Body of pancreas (tissue), 4 donors: Measurements from ENCODE around the gene PDIA5. TPM values are rescaled to one million over a fixed set of nuclear protein-coding genes. Genes with fewer than 3 reads are reported as not detected.

Experiments
- ATAC-seq: fragments of 150-250 bp; one replicate; pipeline ENCODE4 v1.9.1; 2016
- DNase-seq, 4 donors: peaks; one replicate each; pipeline ENCODE4 v3.0.0-alpha.2; 2019
- H3K27ac ChIP-seq, 4 donors: fragments of 200-600 bp; sonication (generic); 1 replicate in 3 of 4; 2 replicates in 1 of 4; pipeline versions ENCODE4 v1.5.1 to v1.6.1; 2016 to 2019; ENCODE audit warnings: mild to moderate bottlenecking in 1 of 4, mixed read lengths in 1 of 4, moderate library complexity in 1 of 4
- H3K27me3 ChIP-seq, 2 donors: fragments of 200-600 bp; sonication (generic); one replicate each; pipeline ENCODE4 v1.6.0; 2016; ENCODE audit warnings: mild to moderate bottlenecking in 1 of 2
- H3K36me3 ChIP-seq, 2 donors: fragments of 200-600 bp; sonication (generic); replicated peaks in 1 of 2; 2 replicates each; pipeline ENCODE4 v1.5.1; 2016; ENCODE audit warnings: low read depth in 2 of 2; ENCODE audit not compliant: insufficient read depth in 1 of 2
- H3K4me1 ChIP-seq: fragments of 200-600 bp; sonication (generic); one replicate; pipeline ENCODE4 v1.6.0; 2016
- H3K4me3 ChIP-seq, 2 donors: fragments of 200-600 bp; sonication (generic); 1 replicate in 1 of 2; 2 replicates in 1 of 2; pipeline ENCODE4 v1.5.1; 2016 to 2019
- H3K9me3 ChIP-seq, 3 donors: fragments of 200-600 bp; sonication (generic); 1 replicate in 2 of 3; 2 replicates in 1 of 3; pipeline ENCODE4 v1.5.1; 2016
- POLR2A ChIP-seq, 3 donors: fragments of 450-650 bp; IDR thresholded peaks; one replicate each; pipeline ENCODE4 v1.6.1; 2016; ENCODE audit warnings: antibody characterized with exemption in 3 of 3, mild to moderate bottlenecking in 2 of 3
- WGBS, 2 donors: methylation state at CpG; one replicate each; pipeline ENCODE4 v1.1.5; 2017; 5-methylcytosine and 5-hydroxymethylcytosine counted together
- intact Hi-C: fragments of 100-400 bp; cut with DNase I; formaldehyde crosslinking; loops from one replicate; pipeline ENCODE4 v1.15.1; 2023
- total RNA-seq, 2 donors: library from RNA; depleted of rRNA; stranded (reverse); fragments of >200 nt; gene quantifications; one replicate each; pipeline ENCODE4 v1.1.0, GENCODE V29; 2016
- TF ChIP-seq, protein P1 (sequence below), 7 experiments: fragments of 450-650 bp in 4 of 7; fragments of 200-600 bp in 3 of 7; sonication (generic) in 3 of 7; IDR thresholded peaks; one replicate each; pipeline ENCODE4 v1.5.1; 2016 to 2019; ENCODE audit warnings: antibody characterized with exemption in 7 of 7

The PDIA5 gene
- total RNA-seq = 10 to 100 TPM; 28.8 to 73.2 TPM

DNA sequence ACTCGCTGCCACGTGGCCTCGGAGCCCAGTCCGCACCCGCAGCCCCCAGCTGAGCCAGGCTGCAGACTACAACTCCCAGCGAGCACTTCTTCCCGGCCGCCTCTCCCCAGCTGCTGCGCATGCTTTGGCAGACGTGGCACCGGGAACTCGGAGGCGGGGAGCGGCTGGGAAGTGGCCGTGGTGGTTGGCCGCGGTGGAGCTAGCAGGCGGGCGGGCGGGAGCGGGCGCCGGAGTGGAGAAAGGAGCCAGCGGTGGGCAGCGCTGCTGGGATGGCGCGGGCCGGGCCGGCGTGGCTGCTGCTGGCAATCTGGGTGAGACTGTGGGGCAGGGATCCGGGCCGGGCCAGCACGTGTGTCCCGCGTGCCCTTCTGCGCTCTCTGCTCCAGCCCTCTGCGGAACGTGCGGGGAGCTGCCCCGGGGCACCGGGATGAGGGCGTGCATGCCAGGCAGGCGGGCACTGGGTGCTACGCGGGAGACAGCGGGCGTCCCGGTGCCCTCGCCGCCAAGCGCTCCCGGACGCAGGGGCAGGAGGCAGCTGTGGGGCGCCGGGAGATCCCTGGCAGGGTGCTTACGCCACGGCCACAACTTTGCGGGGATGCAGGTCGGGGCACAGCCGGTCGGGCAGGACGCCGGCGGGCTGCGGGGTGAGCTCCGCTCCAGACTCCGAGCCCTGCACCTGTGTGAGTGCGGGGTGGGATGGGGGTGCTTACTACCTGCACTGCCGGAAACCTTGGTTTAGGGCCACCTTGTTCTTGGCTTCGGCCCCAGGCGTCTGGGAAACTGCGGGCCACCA lies at the start of gene PDIA5:
Gene PDIA5, plus strand, starts transcription at position 130 of the 793 bp plus-strand sequence. Its CDS starts 140 bp downstream, at position 270.
- peaks cover 49% of the 10 kb centered on the region for H3K4me1 ChIP-seq
- H3K36me3 ChIP-seq = no peaks in the 10 kb centered on the region
- TF ChIP-seq, protein P1, sequence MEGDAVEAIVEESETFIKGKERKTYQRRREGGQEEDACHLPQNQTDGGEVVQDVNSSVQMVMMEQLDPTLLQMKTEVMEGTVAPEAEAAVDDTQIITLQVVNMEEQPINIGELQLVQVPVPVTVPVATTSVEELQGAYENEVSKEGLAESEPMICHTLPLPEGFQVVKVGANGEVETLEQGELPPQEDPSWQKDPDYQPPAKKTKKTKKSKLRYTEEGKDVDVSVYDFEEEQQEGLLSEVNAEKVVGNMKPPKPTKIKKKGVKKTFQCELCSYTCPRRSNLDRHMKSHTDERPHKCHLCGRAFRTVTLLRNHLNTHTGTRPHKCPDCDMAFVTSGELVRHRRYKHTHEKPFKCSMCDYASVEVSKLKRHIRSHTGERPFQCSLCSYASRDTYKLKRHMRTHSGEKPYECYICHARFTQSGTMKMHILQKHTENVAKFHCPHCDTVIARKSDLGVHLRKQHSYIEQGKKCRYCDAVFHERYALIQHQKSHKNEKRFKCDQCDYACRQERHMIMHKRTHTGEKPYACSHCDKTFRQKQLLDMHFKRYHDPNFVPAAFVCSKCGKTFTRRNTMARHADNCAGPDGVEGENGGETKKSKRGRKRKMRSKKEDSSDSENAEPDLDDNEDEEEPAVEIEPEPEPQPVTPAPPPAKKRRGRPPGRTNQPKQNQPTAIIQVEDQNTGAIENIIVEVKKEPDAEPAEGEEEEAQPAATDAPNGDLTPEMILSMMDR (IDR thresholded peaks at IDR 0.05) = no peak
- TF ChIP-seq POLR2A (IDR thresholded peaks at IDR 0.05) = peak; percentile 84 to 88 (median 85)
- ATAC-seq (peak; percentile 88), DNase-seq (peak; percentile 89 to 93 (median 92))
- H3K4me3 ChIP-seq = peak within 1 kb of the TSS; percentile 85 to 94
- H3K9me3 ChIP-seq = no peaks in the 10 kb centered on the region
- 1% methylated on average over 12 to 50 of the region's 72 CpGs for WGBS, 2 donors
- no peaks in the 10 kb centered on the region for H3K27me3 ChIP-seq
- H3K27ac ChIP-seq = peak within 1 kb of the TSS; percentile 71 to 90 (median 80)
- intact Hi-C loops = no loop called here

DNA sequence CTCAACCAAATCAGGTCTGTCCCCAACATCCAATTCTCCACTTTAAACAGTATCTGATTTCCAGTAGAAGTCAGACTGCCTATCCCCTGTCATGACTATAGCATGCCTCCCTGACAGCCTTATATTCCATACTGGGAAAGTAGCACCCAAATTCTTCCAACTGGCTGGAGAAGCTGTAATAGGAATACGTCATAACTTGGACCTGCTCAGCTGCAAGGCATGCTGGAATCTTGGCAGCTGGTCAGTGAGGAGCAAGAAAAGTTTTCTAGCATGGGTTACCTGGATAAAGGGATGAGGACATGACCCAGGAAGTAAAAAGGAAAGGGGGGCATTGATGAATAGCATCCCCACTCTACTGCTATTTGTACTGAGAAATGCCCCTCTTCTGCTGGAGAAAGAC lies 48.1 kb upstream of the PDIA5 start:
- Histone ChIP-seq H3K9me3 (no peaks in the 10 kb centered on the region), H3K27ac (no peak overlapping the region), H3K4me1 (no peaks in the 10 kb centered on the region), H3K4me3 (no peak overlapping the region), H3K36me3 (no peaks in the 10 kb centered on the region), H3K27me3 (no peaks in the 10 kb centered on the region)
- ATAC-seq = no peak
- DNase-seq = no peak
- TF ChIP-seq POLR2A (IDR thresholded peaks at IDR 0.05) = no peak
- TF ChIP-seq, protein P1 (IDR thresholded peaks at IDR 0.05) = no peak
- WGBS, 2 donors = 46 to 50% methylated on average over 1 of the region's 1 CpG
- intact Hi-C loops = no loop called here

DNA sequence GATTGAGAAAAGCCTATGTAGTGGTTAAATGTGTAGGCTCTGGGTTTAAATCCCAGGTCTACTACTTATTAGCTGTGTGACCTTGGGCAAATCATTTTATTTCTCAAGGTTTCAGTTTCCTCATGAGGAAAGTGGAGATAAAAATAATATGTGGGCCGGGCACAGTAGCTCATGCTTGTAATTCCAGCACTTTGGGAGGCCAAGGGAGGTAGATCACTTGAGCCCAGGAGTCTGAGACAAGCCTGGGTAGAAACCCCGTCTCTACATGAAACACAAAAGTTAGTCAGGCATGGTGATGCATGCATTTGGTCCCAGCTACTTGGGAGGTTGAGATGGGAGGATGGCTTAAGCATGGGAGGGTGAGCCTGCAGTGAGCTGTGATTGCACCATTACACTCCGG lies 47.7 kb upstream of the PDIA5 start:
- ATAC-seq (no peak), DNase-seq (no peak)
- Histone ChIP-seq H3K4me3 (no peak overlapping the region), H3K27ac (no peak overlapping the region), H3K4me1 (no peaks in the 10 kb centered on the region), H3K9me3 (no peaks in the 10 kb centered on the region), H3K27me3 (no peaks in the 10 kb centered on the region), H3K36me3 (no peaks in the 10 kb centered on the region)
- intact Hi-C loops = no loop called here
- 71 to 74% methylated on average over 3 of the region's 3 CpGs for WGBS, 2 donors
- TF ChIP-seq, protein P1 (IDR thresholded peaks at IDR 0.05) = no peak
- TF ChIP-seq POLR2A (IDR thresholded peaks at IDR 0.05) = no peak

DNA sequence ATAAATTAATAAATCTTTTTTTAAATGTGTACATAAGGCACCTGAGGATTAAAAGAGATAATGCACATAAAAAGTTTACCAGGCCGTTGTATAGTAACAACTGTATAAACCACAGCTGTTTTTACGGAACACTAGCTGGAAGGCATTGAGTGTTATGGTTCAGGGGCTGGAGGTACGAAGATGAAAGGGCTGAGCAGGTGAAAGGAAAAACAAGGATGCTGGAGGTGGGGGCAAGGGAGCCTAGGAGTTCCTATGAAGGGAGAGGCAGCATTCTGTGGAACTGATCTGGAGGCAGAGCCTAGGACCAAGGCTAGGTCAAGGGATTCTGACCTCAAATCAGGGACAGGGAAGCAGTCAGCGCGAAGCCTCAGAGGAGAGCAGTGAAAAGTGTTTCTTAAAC lies 47.2 kb upstream of the PDIA5 start:
- Histone ChIP-seq H3K36me3 (no peaks in the 10 kb centered on the region), H3K4me3 (no peak overlapping the region), H3K27ac (no peak overlapping the region), H3K4me1 (no peaks in the 10 kb centered on the region), H3K27me3 (no peaks in the 10 kb centered on the region), H3K9me3 (no peaks in the 10 kb centered on the region)
- no peak for ATAC-seq
- DNase-seq = no peak
- intact Hi-C loops = no loop called here
- no peak for TF ChIP-seq POLR2A (IDR thresholded peaks at IDR 0.05)
- TF ChIP-seq, protein P1 (IDR thresholded peaks at IDR 0.05) = no peak
- 84 to 86% methylated on average over 5 of the region's 5 CpGs for WGBS, 2 donors

DNA sequence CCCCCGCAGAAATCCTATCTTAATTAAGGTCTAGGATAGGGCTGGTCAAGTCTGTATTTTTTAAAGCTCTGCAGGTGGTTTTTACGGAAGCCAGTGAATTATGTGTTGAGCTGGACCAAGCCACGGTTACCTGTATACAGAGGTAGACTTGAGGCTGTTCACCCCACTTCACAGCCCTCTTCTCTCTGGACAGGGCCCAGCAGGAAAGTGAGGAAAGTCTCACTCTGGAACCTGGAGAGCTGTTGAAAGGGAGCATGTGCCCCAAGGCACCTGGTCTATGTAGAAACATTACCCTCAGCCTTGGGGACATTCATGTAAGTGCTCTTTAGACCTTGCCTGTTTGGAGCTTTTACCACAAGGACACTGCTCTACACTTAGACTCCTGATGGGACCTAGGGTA lies 46.1 kb upstream of the PDIA5 start:
- intact Hi-C loops = no loop called here
- H3K27me3 ChIP-seq = no peaks in the 10 kb centered on the region
- WGBS, 2 donors = 90 to 94% methylated on average over 3 of the region's 3 CpGs
- no peaks in the 10 kb centered on the region for H3K36me3 ChIP-seq
- no peak overlapping the region for H3K27ac ChIP-seq
- no peak for DNase-seq
- H3K4me1 ChIP-seq = no peaks in the 10 kb centered on the region
- no peak overlapping the region for H3K4me3 ChIP-seq
- H3K9me3 ChIP-seq = no peaks in the 10 kb centered on the region
- no peak for ATAC-seq
- TF ChIP-seq POLR2A (IDR thresholded peaks at IDR 0.05) = no peak
- TF ChIP-seq, protein P1 (IDR thresholded peaks at IDR 0.05) = no peak
